Activated naive CD4-positive, alpha-beta T cell treated with anti-CD3 and anti-CD28 coated beads for 36 hours (primary cell): ENCODE measurements around the gene LAMB2. TPM values are rescaled to one million over a fixed set of nuclear protein-coding genes. Genes with fewer than 3 reads are reported as not detected.

Experiments
- CTCF ChIA-PET: fragments of 350-600 bp; sonication (Branson Sonifier 250); formaldehyde crosslinking; loops from one replicate; lab custom pipeline; 2021; ENCODE audit warnings: antibody characterized with exemption; lab: Charles Lee
- DNase-seq: peaks from one replicate; pipeline ENCODE4 v3.0.0-alpha.2; 2020
- H3K27ac Mint-ChIP-seq: one replicate; pipeline ENCODE4 v1.8.0; 2021; ENCODE audit warnings: mild to moderate bottlenecking, mixed read lengths
- H3K27me3 Mint-ChIP-seq: one replicate; pipeline ENCODE4 v1.8.0; 2021; ENCODE audit warnings: low read depth, mixed read lengths
- H3K36me3 Mint-ChIP-seq: one replicate; pipeline ENCODE4 v1.8.0; 2021; ENCODE audit warnings: low read depth, mixed read lengths
- H3K4me1 Mint-ChIP-seq: one replicate; pipeline ENCODE4 v1.8.0; 2021; ENCODE audit warnings: low read depth, mixed read lengths
- H3K4me3 Mint-ChIP-seq: one replicate; pipeline ENCODE4 v1.8.0; 2021; ENCODE audit warnings: mild to moderate bottlenecking, moderate library complexity, mixed read lengths
- H3K9me3 Mint-ChIP-seq: one replicate; pipeline ENCODE4 v1.8.0; 2021; ENCODE audit warnings: mixed read lengths
- intact Hi-C: fragments of 100-400 bp; cut with micrococcal nuclease; formaldehyde crosslinking; loops from one replicate; pipeline ENCODE4 v1.15.1; 2023
- total RNA-seq, 2 experiments: library from RNA; stranded (reverse); gene quantifications; one replicate each; pipeline ENCODE4 v1.2.3, GENCODE V29; 2021

LAMB2 gene
- total RNA-seq, 2 experiments from 2014 or later, result not detected

GRCh38 chr3:49110780-49111179, 22.1 kb downstream of the LAMB2 start:
- Mint-ChIP-seq H3K27ac (no peak overlapping the region), H3K9me3 (no peaks in the 10 kb centered on the region), H3K4me1 (peaks cover 1% of the 10 kb centered on the region), H3K36me3 (peaks cover 13% of the 10 kb centered on the region), H3K27me3 (no peaks in the 10 kb centered on the region), H3K4me3 (no peak overlapping the region)
- DNase-seq, result no peak
- CTCF ChIA-PET, result interaction anchor here (1.0 to 1.1 kb wide), 2 partner anchors 9 to 16 kb away, joined by 3 to 4 read pairs; no protein-coding TSS in a partner anchor
- intact Hi-C loops, result no loop called here

GRCh38 chr3:49108346-49108745, 24.5 kb downstream of the LAMB2 start:
- DNase-seq, result no peak
- Mint-ChIP-seq H3K4me1 (peaks cover 17% of the 10 kb centered on the region), H3K27ac (no peak overlapping the region), H3K9me3 (no peaks in the 10 kb centered on the region), H3K4me3 (no peak overlapping the region), H3K36me3 (peaks cover 5% of the 10 kb centered on the region), H3K27me3 (no peaks in the 10 kb centered on the region)
- CTCF ChIA-PET, result interaction anchor here (0.5 to 1.5 kb wide), 2 partner anchors 49 to 369 kb away, joined by 3 read pairs; no protein-coding TSS in a partner anchor
- intact Hi-C loops, result no loop called here

- CTCF ChIA-PET, result interaction anchor here (1.9 to 2.9 kb wide), 2 partner anchors 10 to 82 kb away, joined by 5 to 12 read pairs; partner anchors contain the start of genes NDUFAF3 and QRICH1
- Mint-ChIP-seq H3K36me3 (peaks cover 19% of the 10 kb centered on the region), H3K9me3 (no peaks in the 10 kb centered on the region), H3K27me3 (no peaks in the 10 kb centered on the region), H3K4me3 (peak within 1 kb of the TSS; percentile 97), H3K27ac (peak within 1 kb of the TSS; percentile 85), H3K4me1 (peaks cover 26% of the 10 kb centered on the region)
- peak; percentile 94 for DNase-seq
- intact Hi-C loops, result loop anchor here (1.0 kb wide), 2 partner anchors 10 to 16 kb away; partner anchors contain the start of genes QRICH1 and USP19
Observed at GRCh38 chr3:49104427-49105291, 28.2 kb downstream of the LAMB2 start, which contains the start of gene QARS1. QARS1 (minus strand) TSS chr3:49104757; CDS start chr3:49104733, 24 bp downstream.

- Mint-ChIP-seq H3K27ac (peak overlapping the region; percentile 85), H3K9me3 (no peaks in the 10 kb centered on the region), H3K4me3 (peak overlapping the region; percentile 97), H3K4me1 (peaks cover 26% of the 10 kb centered on the region), H3K27me3 (no peaks in the 10 kb centered on the region), H3K36me3 (peaks cover 19% of the 10 kb centered on the region)
- intact Hi-C loops, result loop anchor here (1.0 kb wide), 2 partner anchors 10 to 16 kb away; partner anchors contain the start of genes QRICH1 and USP19
- no peak for DNase-seq
- CTCF ChIA-PET, result interaction anchor here (1.9 to 2.9 kb wide), 2 partner anchors 9 to 82 kb away, joined by 5 to 12 read pairs; partner anchors contain the start of genes NDUFAF3 and QRICH1
Observed at GRCh38 chr3:49104052-49104426, 28.8 kb downstream of the LAMB2 start.

- Mint-ChIP-seq H3K4me3 (no peak overlapping the region), H3K27me3 (no peaks in the 10 kb centered on the region)
Observed at GRCh38 chr3:49100046-49100615, 32.7 kb downstream of the LAMB2 start.

GRCh38 chr3:49098910-49099630, 33.8 kb downstream of the LAMB2 start:
- Mint-ChIP-seq H3K36me3 (peaks cover 19% of the 10 kb centered on the region), H3K9me3 (no peaks in the 10 kb centered on the region), H3K4me3 (no peak overlapping the region), H3K27me3 (no peaks in the 10 kb centered on the region), H3K4me1 (peaks cover 23% of the 10 kb centered on the region), H3K27ac (no peak overlapping the region)
- CTCF ChIA-PET, result no interaction called here
- intact Hi-C loops, result no loop called here
- no peak for DNase-seq

More at GRCh38 chr3:49100046-49100615, 32.7 kb downstream of the LAMB2 start:
- CTCF ChIA-PET, result no interaction called here
- Mint-ChIP-seq H3K4me1 (peaks cover 23% of the 10 kb centered on the region), H3K9me3 (no peaks in the 10 kb centered on the region), H3K36me3 (peaks cover 19% of the 10 kb centered on the region), H3K27ac (no peak overlapping the region)
- no peak for DNase-seq
- intact Hi-C loops, result no loop called here

- Mint-ChIP-seq H3K4me1 (peaks cover 16% of the 10 kb centered on the region), H3K27ac (no peak overlapping the region), H3K4me3 (no peak overlapping the region), H3K27me3 (no peaks in the 10 kb centered on the region), H3K9me3 (no peaks in the 10 kb centered on the region), H3K36me3 (peaks cover 17% of the 10 kb centered on the region)
- CTCF ChIA-PET, result no interaction called here
- DNase-seq, result no peak
- intact Hi-C loops, result no loop called here
Observed at GRCh38 chr3:49098429-49098828, 34.4 kb downstream of the LAMB2 start.

GRCh38 chr3:49093853-49094767, 38.7 kb downstream of the LAMB2 start, which contains the start of gene QRICH1:
QRICH1 (minus strand) TSS chr3:49094071; CDS start chr3:49077017, 17,054 bp downstream.
- no peaks in the 10 kb centered on the region for H3K27me3 Mint-ChIP-seq
- H3K36me3 Mint-ChIP-seq, result peaks cover 15% of the 10 kb centered on the region
- peak within 1 kb of the TSS; percentile 94 for H3K27ac Mint-ChIP-seq
- DNase-seq, result peak; percentile 99
- CTCF ChIA-PET, result interaction anchor here (0.5 to 5.0 kb wide), 16 partner anchors 11 to 459 kb away, joined by 3 to 19 read pairs (median 4); partner anchors contain the start of genes KLHDC8B, NDUFAF3, QARS1 and SLC26A6
- peak within 1 kb of the TSS; percentile 94 for H3K4me3 Mint-ChIP-seq
- peaks cover 35% of the 10 kb centered on the region for H3K4me1 Mint-ChIP-seq
- intact Hi-C loops, result loop anchor here (1.0 to 5.0 kb wide), 15 partner anchors 10 to 578 kb away; partner anchors contain the start of genes APEH, ARIH2, DAG1 and IMPDH2
- no peaks in the 10 kb centered on the region for H3K9me3 Mint-ChIP-seq

- Mint-ChIP-seq H3K27ac (peak overlapping the region; percentile 89), H3K36me3 (peaks cover 15% of the 10 kb centered on the region), H3K4me3 (peak overlapping the region; percentile 94), H3K27me3 (no peaks in the 10 kb centered on the region), H3K9me3 (no peaks in the 10 kb centered on the region), H3K4me1 (peaks cover 37% of the 10 kb centered on the region)
- intact Hi-C loops, result loop anchor here (2.0 to 5.0 kb wide), 2 partner anchors 248 to 579 kb away; partner anchors contain the start of genes APEH and USP4
- peak; percentile 85 for DNase-seq
- CTCF ChIA-PET, result interaction anchor here (0.5 to 5.0 kb wide), 12 partner anchors 10 to 357 kb away, joined by 3 to 19 read pairs (median 4); partner anchors contain the start of genes KLHDC8B, NDUFAF3 and QARS1
Observed at GRCh38 chr3:49092938-49093852, 39.7 kb downstream of the LAMB2 start.

- no peak for DNase-seq
- Mint-ChIP-seq H3K36me3 (peaks cover 11% of the 10 kb centered on the region), H3K27me3 (no peaks in the 10 kb centered on the region), H3K4me3 (no peak overlapping the region), H3K27ac (no peak overlapping the region), H3K9me3 (no peaks in the 10 kb centered on the region), H3K4me1 (peaks cover 9% of the 10 kb centered on the region)
- CTCF ChIA-PET, result interaction anchor here (0.7 to 1.2 kb wide), 2 partner anchors 25 to 88 kb away, joined by 3 read pairs; no protein-coding TSS in a partner anchor
- intact Hi-C loops, result no loop called here
Observed at GRCh38 chr3:49081429-49081828, 51.4 kb downstream of the LAMB2 start.
